Heart left ventricle (tissue), 13 donors: ENCODE data around the gene KCTD11.

Experiments
- POLR2A ChIP-seq, 2 donors: fragments of 450-650 bp; IDR thresholded peaks; one replicate each; pipeline ENCODE4 v1.6.1; 2017; ENCODE audit warnings: antibody characterized with exemption in 2 of 2, mild to moderate bottlenecking in 2 of 2, moderate library complexity in 2 of 2
- TF ChIP-seq, protein P1 (sequence below), 12 donors: fragments of 200-600 bp; sonication (generic) in 4 of 12; IDR thresholded peaks; one replicate each; pipeline versions ENCODE4 v1.5.0 to v1.8.0; 2018 to 2022; ENCODE audit warnings: antibody characterized with exemption in 12 of 12, mild to moderate bottlenecking in 5 of 12
- donor health status: ischemic (EF 13 %, LVEDD 7.1; RV severe dilation, severe dysfunction).
- donor health status: DM: no; HTN: yes; CAD: no.
- donor health status: DM: no; HTN: no; CAD: no.
- donor health status: ischemic (EF 25% LVEDD 6.9; RV normal size, moderate dysfunction).
- donor health status: ischemic (EF 25% LVEDD 5.7; RV mildly dilated, moderate dysfunction).
- donor health status: ischemic (EF 35%, LVEDD 5.7; RV mildly dilated, moderate dysfunction).
- donor health status: nonischemic (EF 11% LVEDD 7.7; RV severe dilation, severe dysfunction).
- donor health status: DM: yes; HTN: yes; CAD: no.
- donor health status: PGD.
- donor health status: ischemic (EF 29% LVEDD 5.4; RV normal size, mild dysfunction).
- donor health status: nonischemic (EF 23%, LVEDD 6.1; RV moderate dilation, normal function).

GRCh38 chr17:7357381-7357780 is 5.4 kb downstream of the KCTD11 start:
- TF ChIP-seq, protein P1, sequence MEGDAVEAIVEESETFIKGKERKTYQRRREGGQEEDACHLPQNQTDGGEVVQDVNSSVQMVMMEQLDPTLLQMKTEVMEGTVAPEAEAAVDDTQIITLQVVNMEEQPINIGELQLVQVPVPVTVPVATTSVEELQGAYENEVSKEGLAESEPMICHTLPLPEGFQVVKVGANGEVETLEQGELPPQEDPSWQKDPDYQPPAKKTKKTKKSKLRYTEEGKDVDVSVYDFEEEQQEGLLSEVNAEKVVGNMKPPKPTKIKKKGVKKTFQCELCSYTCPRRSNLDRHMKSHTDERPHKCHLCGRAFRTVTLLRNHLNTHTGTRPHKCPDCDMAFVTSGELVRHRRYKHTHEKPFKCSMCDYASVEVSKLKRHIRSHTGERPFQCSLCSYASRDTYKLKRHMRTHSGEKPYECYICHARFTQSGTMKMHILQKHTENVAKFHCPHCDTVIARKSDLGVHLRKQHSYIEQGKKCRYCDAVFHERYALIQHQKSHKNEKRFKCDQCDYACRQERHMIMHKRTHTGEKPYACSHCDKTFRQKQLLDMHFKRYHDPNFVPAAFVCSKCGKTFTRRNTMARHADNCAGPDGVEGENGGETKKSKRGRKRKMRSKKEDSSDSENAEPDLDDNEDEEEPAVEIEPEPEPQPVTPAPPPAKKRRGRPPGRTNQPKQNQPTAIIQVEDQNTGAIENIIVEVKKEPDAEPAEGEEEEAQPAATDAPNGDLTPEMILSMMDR (IDR thresholded peaks at IDR 0.05) = no peak
- no peak for TF ChIP-seq POLR2A (IDR thresholded peaks at IDR 0.05)
